Measurements from ENCODE around the gene SCYGR5. TPM values are rescaled to one million over a fixed set of nuclear protein-coding genes. Genes with fewer than 3 reads are reported as not detected.
A peak's percentile ranks its signal among the peaks of the same experiment; 100 is the strongest.
"Not testable (repeated sequence)": the region's sequence is repeated elsewhere in the genome, so short reads cannot be mapped to it uniquely, and the experiment has no call there.

Gene SCYGR5
- not detected in 2 replicates for total RNA-seq
- not detected for polyA plus RNA-seq (2012)

GRCh38 chr2:227666631-227667170 is at the start of gene SCYGR5:
Gene SCYGR5 (plus strand): TSS chr2:227666804. CDS start chr2:227666804, 0 bp downstream.
- not testable (repeated sequence) for DNase-seq (ENCODE audit: low read depth)

- peak; percentile 44 for DNase-seq (ENCODE audit: low read depth)
Observed at GRCh38 chr2:227617316-227618230, 49.0 kb upstream of the SCYGR5 start, which contains the start of gene SCYGR4. Gene SCYGR4 (plus strand): TSS chr2:227617498. CDS start chr2:227617498, 0 bp downstream.

- no peak for DNase-seq (ENCODE audit: low read depth)
Observed at GRCh38 chr2:227623226-227623625, 43.4 kb upstream of the SCYGR5 start.

GRCh38 chr2:227625420-227625819 is 41.2 kb upstream of the SCYGR5 start:
- DNase-seq (ENCODE audit: low read depth) = no peak

GRCh38 chr2:227626580-227627151 is 39.9 kb upstream of the SCYGR5 start:
- DNase-seq (ENCODE audit: low read depth) = no peak

- DNase-seq (ENCODE audit: low read depth) = no peak
Observed at GRCh38 chr2:227627769-227628168, 38.8 kb upstream of the SCYGR5 start.

- DNase-seq (ENCODE audit: low read depth) = no peak
Observed at GRCh38 chr2:227629435-227629834, 37.2 kb upstream of the SCYGR5 start.

GRCh38 chr2:227630322-227630721 is 36.3 kb upstream of the SCYGR5 start:
- no peak for DNase-seq (ENCODE audit: low read depth)

GRCh38 chr2:227632827-227633226 is 33.8 kb upstream of the SCYGR5 start:
- DNase-seq (ENCODE audit: low read depth) = no peak

- no peak for DNase-seq (ENCODE audit: low read depth)
Observed at GRCh38 chr2:227634201-227634600, 32.4 kb upstream of the SCYGR5 start.

GRCh38 chr2:227642656-227643055 is 23.9 kb upstream of the SCYGR5 start:
- no peak for DNase-seq (ENCODE audit: low read depth)

- no peak for DNase-seq (ENCODE audit: low read depth)
Observed at GRCh38 chr2:227643990-227644551, 22.5 kb upstream of the SCYGR5 start.

- DNase-seq (ENCODE audit: low read depth) = peak; percentile 3
Observed at GRCh38 chr2:227653419-227653818, 13.2 kb upstream of the SCYGR5 start.

GRCh38 chr2:227654426-227654825 is 12.2 kb upstream of the SCYGR5 start:
- no peak for DNase-seq (ENCODE audit: low read depth)

GRCh38 chr2:227655454-227655853 is 11.2 kb upstream of the SCYGR5 start:
- DNase-seq (ENCODE audit: low read depth) = peak; percentile 45

GRCh38 chr2:227657199-227657845 is 9.3 kb upstream of the SCYGR5 start:
- no peak for DNase-seq (ENCODE audit: low read depth)

- DNase-seq (ENCODE audit: low read depth) = no peak
Observed at GRCh38 chr2:227661025-227661649, 5.5 kb upstream of the SCYGR5 start.

- no peak for DNase-seq (ENCODE audit: low read depth)
Observed at GRCh38 chr2:227661827-227662226, 4.8 kb upstream of the SCYGR5 start.

- no peak for DNase-seq (ENCODE audit: low read depth)
Observed at GRCh38 chr2:227665189-227665940, 1.2 kb upstream of the SCYGR5 start.
